MM.1S (cell line): ENCODE measurements around the gene SPO11.

Experiments used
- CTCF ChIP-seq: fragments of 300-600 bp; sonication (generic); IDR thresholded peaks from 2 replicates; pipeline ENCODE4 v1.5.1; 2016; ENCODE audit warnings: antibody characterized with exemption, low read length, mixed read lengths
- EZH2 ChIP-seq: fragments of 300-600 bp; sonication (generic); optimal IDR thresholded peaks from 2 replicates; pipeline ENCODE3; 2017; ENCODE audit warnings: low read depth, mild to moderate bottlenecking, antibody characterized with exemption, low read length, mixed read lengths

GRCh38 chr20:57281900-57282299, 47.7 kb upstream of the SPO11 start:
- TF ChIP-seq CTCF (no peak), EZH2 (no peak)
